SK-N-SH treated with all-trans-retinoic acid at 6 μM for 48 hours (cell line): ENCODE data around the gene ITPR3.

Experiments
- ATAC-seq: fragments of 200-7000 bp; cut with Tn5 transposase; 3 replicates; pipeline ENCODE4 v1.9.1; 2020; ENCODE audit warnings: mild to moderate bottlenecking, moderate library complexity
- ARNTL ChIP-seq: fragments of 450-650 bp; formaldehyde crosslinking; IDR thresholded peaks from 2 replicates; pipeline ENCODE4 v1.5.0; 2020; ENCODE audit warnings: low read depth, mild to moderate bottlenecking, moderate library complexity, borderline replicate concordance
- BACH2 ChIP-seq: fragments of 250-450 bp; sonication (Bioruptor Pico); IDR thresholded peaks from 2 replicates; pipeline ENCODE4 v1.9.0; 2021; ENCODE audit warnings: mild to moderate bottlenecking, borderline replicate concordance
- CREB5 ChIP-seq: fragments of 250-450 bp; sonication (Bioruptor Pico); IDR thresholded peaks from 2 replicates; pipeline ENCODE4 v1.5.1; 2020; ENCODE audit warnings: low read depth, mild to moderate bottlenecking, moderate library complexity
- CSDC2 ChIP-seq: fragments of 250-450 bp; sonication (Bioruptor Pico); IDR thresholded peaks from 2 replicates; pipeline ENCODE4 v1.5.0; 2020; ENCODE audit warnings: mild to moderate bottlenecking, moderate library complexity
- CSRNP3 ChIP-seq: fragments of 250-450 bp; sonication (Bioruptor Pico); IDR thresholded peaks from 2 replicates; pipeline ENCODE4 v1.5.1; 2021; ENCODE audit warnings: mild to moderate bottlenecking, moderate library complexity
- GLIS3 ChIP-seq: fragments of 250-450 bp; sonication (Bioruptor Pico); IDR thresholded peaks from 2 replicates; pipeline ENCODE4 v1.5.0; 2020; ENCODE audit warnings: mild to moderate bottlenecking, moderate library complexity
- ISL1 ChIP-seq: fragments of 250-450 bp; sonication (Bioruptor Pico); IDR thresholded peaks from 2 replicates; pipeline ENCODE4 v2.1.2; 2022; ENCODE audit warnings: mild to moderate bottlenecking, moderate library complexity
- OSR1 ChIP-seq: fragments of 250-450 bp; sonication (Bioruptor Pico); IDR thresholded peaks from 2 replicates; pipeline ENCODE4 v1.8.0; 2022; ENCODE audit warnings: moderate library complexity, mild to moderate bottlenecking, inconsistent platforms
- POU6F1 ChIP-seq: fragments of 250-450 bp; sonication (Bioruptor Pico); IDR thresholded peaks from 2 replicates; pipeline ENCODE4 v1.8.0; 2021; ENCODE audit warnings: low read depth, mild to moderate bottlenecking, moderate library complexity, borderline replicate concordance
- PPARA ChIP-seq: fragments of 250-450 bp; sonication (Bioruptor Pico); IDR thresholded peaks from 2 replicates; pipeline ENCODE4 v1.5.0; 2020; ENCODE audit warnings: mild to moderate bottlenecking, borderline replicate concordance
- RARB ChIP-seq: fragments of 250-450 bp; sonication (Bioruptor Pico); IDR thresholded peaks from 2 replicates; pipeline ENCODE4 v1.8.0; 2021; ENCODE audit warnings: mild to moderate bottlenecking, moderate library complexity
- TCF4 ChIP-seq: fragments of 250-450 bp; sonication (Bioruptor Pico); IDR thresholded peaks from 2 replicates; pipeline ENCODE4 v1.8.0; 2021; ENCODE audit warnings: mild to moderate bottlenecking, moderate library complexity, borderline replicate concordance
- TOX ChIP-seq: fragments of 250-450 bp; sonication (Bioruptor Pico); IDR thresholded peaks from 2 replicates; pipeline ENCODE4 v1.8.0; 2021; ENCODE audit warnings: mild to moderate bottlenecking, moderate library complexity, borderline replicate concordance
- ZC3H10 ChIP-seq: fragments of 250-450 bp; sonication (Bioruptor Pico); IDR thresholded peaks from 2 replicates; pipeline ENCODE4 v1.5.1; 2021; ENCODE audit warnings: mild to moderate bottlenecking, moderate library complexity
- ZFP3 ChIP-seq: fragments of 250-450 bp; sonication (Bioruptor Pico); IDR thresholded peaks from 2 replicates; pipeline ENCODE4 v1.5.0; 2020; ENCODE audit warnings: mild to moderate bottlenecking, moderate library complexity
- ZFP30 ChIP-seq: fragments of 450-650 bp; formaldehyde crosslinking; IDR thresholded peaks from 2 replicates; pipeline ENCODE4 v1.5.0; 2022; ENCODE audit warnings: mild to moderate bottlenecking, moderate library complexity
- ZNF565 ChIP-seq: fragments of 450-650 bp; formaldehyde crosslinking; conservative IDR thresholded peaks from 2 replicates; pipeline ENCODE4 v1.5.0; 2020; ENCODE audit warnings: low read depth, mild to moderate bottlenecking, moderate library complexity
- ZNF70 ChIP-seq: fragments of 450-650 bp; formaldehyde crosslinking; IDR thresholded peaks from 2 replicates; pipeline ENCODE4 v1.5.0; 2020; ENCODE audit warnings: mild to moderate bottlenecking, moderate library complexity
- ZNF8 ChIP-seq: fragments of 450-650 bp; formaldehyde crosslinking; IDR thresholded peaks from 2 replicates; pipeline ENCODE4 v1.5.0; 2020; ENCODE audit warnings: mild to moderate bottlenecking, moderate library complexity
- TF ChIP-seq, protein P1 (sequence below): fragments of 250-450 bp; sonication (Bioruptor Pico); IDR thresholded peaks from 2 replicates; pipeline ENCODE4 v1.8.0; 2020; ENCODE audit warnings: mild to moderate bottlenecking, moderate library complexity, borderline replicate concordance
- TF ChIP-seq, protein P2 (sequence below): fragments of 250-450 bp; sonication (Bioruptor Pico); IDR thresholded peaks from 2 replicates; pipeline ENCODE4 v1.5.0; 2020; ENCODE audit warnings: mild to moderate bottlenecking, moderate library complexity

ITPR3 gene

DNA sequence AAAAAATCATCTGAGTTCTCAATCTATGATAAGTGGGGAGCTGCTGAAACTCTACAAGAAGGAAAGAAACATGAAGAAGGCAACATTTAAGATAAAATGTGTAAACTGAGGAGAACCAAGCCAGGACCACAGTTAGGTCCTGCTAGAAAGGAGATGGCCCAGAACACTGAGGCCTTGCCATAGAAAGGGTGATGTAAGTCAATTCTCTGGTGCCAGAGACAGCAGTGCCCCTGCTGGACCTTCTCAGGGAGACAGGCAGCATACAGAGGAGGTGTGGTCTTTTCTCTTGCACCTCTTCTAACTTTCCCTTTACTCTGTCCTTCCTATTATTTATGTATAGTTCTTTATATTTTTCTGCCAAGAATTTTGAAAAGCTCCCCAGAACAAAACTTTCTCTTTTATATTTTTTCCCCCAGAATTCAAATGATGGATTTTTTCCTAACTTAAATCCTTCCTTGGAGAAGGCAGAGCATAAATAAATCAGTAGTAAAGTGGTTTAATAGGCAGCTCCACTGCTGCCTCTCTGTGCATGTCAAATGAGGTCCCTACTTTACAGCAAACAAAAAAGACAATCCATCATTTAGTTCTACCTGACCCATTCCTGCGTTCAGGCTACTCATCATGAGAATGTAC lies 81.3 kb downstream of the ITPR3 start (continued):
- TF ChIP-seq CSRNP3 (no peak), GLIS3 (CRISPR knock-in tag) (no peak), ZFP3 (CRISPR knock-in tag) (no peak), OSR1 (no peak)

GRCh38 chr6:33704215-33705066 lies 83.3 kb downstream of the ITPR3 start:
- ATAC-seq: no peak
- TF ChIP-seq CSDC2 (CRISPR knock-in tag) (no peak), ISL1 (CRISPR knock-in tag) (no peak), ZFP30 (CRISPR knock-in tag) (no peak), RARB (no peak), ZNF70 (no peak), CSRNP3 (no peak), PPARA (CRISPR knock-in tag) (no peak), GLIS3 (CRISPR knock-in tag) (no peak), ZC3H10 (CRISPR knock-in tag) (no peak), TCF4 (CRISPR knock-in tag) (no peak), TOX (CRISPR knock-in tag) (no peak), CREB5 (no peak), ZNF565 (CRISPR knock-in tag) (no peak), ARNTL (no peak)

DNA sequence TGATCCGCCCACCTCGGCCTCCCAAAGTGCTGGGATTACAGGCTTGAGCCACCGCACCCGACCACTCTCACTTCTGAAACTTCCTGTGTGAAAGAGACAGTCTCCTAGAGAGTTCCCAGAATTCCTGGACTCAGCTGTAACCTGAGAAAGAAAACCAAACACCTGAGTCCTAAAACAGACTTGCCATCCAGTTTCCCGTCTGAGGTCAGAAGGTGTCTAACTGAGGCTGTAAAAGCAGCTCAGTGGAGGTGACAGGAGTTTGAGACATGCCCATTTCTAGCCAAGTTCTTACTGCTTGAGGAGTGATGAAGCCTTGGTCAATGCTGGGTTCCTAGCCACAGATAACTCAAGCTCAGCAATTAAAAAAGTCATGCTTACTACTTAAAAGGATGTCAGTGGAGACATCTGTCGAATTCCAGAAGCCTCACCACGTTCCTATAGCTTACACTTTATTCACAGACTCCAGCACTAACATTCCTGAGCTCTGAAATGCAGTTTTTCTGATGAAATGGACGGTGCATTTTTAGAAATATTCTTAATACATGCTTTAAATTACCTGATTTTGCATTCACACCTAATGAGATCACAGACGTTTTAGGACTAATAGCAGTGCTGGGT lies 84.3 kb downstream of the ITPR3 start:
- no peak for ATAC-seq
- no peak for TF ChIP-seq ZFP3 (CRISPR knock-in tag)

DNA sequence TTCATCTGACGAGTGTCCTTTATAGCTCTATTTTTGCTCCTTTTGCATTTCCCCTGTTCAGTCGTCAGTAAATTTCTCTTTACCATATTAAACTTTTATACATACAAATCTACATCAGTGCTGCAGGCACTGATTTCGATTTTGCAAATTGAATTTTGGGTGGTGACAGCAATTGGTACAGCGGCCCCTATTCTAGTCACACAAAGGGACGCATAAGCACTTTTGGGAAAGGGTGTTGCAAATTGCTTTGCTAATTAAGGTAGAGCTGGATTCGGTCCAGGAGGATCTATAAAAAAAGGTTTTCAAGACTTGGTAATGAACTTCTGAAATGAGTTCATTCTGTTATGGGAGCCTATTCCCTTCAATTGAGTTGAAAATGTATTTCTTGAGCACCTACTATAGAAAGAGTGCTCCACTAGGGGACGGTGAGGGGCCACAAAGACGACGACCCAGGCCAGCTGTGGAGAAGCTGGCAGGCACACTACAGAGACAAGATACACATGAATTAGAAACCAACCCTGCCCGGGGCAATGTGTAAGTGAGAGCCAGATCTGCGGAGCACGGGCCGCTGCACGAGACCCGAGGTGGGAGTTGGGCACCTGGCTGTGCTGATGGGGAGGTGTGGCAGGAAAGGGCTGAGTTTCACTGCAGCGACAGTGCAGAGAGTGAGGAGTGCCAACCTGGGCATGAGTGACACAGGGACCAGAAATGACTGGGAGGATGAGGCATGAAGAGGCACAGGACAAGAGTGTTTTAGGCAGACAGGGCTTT lies 85.0 kb downstream of the ITPR3 start:
- TF ChIP-seq TCF4 (CRISPR knock-in tag) (no peak), ZC3H10 (CRISPR knock-in tag) (no peak), GLIS3 (CRISPR knock-in tag) (no peak), OSR1 (no peak), CSDC2 (CRISPR knock-in tag) (no peak), RARB (no peak), ZNF8 (CRISPR knock-in tag) (no peak), ZNF70 (no peak), ISL1 (CRISPR knock-in tag) (no peak), PPARA (CRISPR knock-in tag) (no peak), ZFP30 (CRISPR knock-in tag) (no peak), POU6F1 (CRISPR knock-in tag) (no peak), BACH2 (CRISPR knock-in tag) (no peak), ARNTL (no peak)
- TF ChIP-seq, protein P1, sequence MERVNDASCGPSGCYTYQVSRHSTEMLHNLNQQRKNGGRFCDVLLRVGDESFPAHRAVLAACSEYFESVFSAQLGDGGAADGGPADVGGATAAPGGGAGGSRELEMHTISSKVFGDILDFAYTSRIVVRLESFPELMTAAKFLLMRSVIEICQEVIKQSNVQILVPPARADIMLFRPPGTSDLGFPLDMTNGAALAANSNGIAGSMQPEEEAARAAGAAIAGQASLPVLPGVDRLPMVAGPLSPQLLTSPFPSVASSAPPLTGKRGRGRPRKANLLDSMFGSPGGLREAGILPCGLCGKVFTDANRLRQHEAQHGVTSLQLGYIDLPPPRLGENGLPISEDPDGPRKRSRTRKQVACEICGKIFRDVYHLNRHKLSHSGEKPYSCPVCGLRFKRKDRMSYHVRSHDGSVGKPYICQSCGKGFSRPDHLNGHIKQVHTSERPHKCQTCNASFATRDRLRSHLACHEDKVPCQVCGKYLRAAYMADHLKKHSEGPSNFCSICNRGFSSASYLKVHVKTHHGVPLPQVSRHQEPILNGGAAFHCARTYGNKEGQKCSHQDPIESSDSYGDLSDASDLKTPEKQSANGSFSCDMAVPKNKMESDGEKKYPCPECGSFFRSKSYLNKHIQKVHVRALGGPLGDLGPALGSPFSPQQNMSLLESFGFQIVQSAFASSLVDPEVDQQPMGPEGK (CRISPR knock-in tag): no peak
- TF ChIP-seq, protein P2, sequence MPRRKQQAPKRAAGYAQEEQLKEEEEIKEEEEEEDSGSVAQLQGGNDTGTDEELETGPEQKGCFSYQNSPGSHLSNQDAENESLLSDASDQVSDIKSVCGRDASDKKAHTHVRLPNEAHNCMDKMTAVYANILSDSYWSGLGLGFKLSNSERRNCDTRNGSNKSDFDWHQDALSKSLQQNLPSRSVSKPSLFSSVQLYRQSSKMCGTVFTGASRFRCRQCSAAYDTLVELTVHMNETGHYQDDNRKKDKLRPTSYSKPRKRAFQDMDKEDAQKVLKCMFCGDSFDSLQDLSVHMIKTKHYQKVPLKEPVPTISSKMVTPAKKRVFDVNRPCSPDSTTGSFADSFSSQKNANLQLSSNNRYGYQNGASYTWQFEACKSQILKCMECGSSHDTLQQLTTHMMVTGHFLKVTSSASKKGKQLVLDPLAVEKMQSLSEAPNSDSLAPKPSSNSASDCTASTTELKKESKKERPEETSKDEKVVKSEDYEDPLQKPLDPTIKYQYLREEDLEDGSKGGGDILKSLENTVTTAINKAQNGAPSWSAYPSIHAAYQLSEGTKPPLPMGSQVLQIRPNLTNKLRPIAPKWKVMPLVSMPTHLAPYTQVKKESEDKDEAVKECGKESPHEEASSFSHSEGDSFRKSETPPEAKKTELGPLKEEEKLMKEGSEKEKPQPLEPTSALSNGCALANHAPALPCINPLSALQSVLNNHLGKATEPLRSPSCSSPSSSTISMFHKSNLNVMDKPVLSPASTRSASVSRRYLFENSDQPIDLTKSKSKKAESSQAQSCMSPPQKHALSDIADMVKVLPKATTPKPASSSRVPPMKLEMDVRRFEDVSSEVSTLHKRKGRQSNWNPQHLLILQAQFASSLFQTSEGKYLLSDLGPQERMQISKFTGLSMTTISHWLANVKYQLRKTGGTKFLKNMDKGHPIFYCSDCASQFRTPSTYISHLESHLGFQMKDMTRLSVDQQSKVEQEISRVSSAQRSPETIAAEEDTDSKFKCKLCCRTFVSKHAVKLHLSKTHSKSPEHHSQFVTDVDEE (CRISPR knock-in tag): no peak
- TF ChIP-seq, all 23 proteins: peak for 0
- no peak for ATAC-seq
